H1 (cell line): ENCODE measurements around the gene SLC16A8. TPM values are rescaled to one million over a fixed set of nuclear protein-coding genes. Genes with fewer than 3 reads are reported as not detected.

Experiments
- CTCF ChIA-PET: fragments of 300-600 bp; sonication (Branson Sonifier 250); formaldehyde crosslinking; loops from one replicate; lab custom pipeline; 2021; ENCODE audit not compliant: partially characterized antibody; lab: Charles Lee
- POLR2A ChIA-PET: fragments of 300-600 bp; sonication (Branson Sonifier 250); formaldehyde crosslinking; loops from one replicate; lab custom pipeline; 2021; ENCODE audit warnings: inconsistent platforms; ENCODE audit not compliant: partially characterized antibody; lab: Charles Lee
- DNase-seq, 2 experiments: peaks; one replicate each; pipeline versions ENCODE4 v3.0.0 to v3.0.0-alpha.2; 2010 to 2022; ENCODE audit warnings: low spot score in 2 of 2, low read depth in 1 of 2, mixed read lengths in 1 of 2
- FAIRE-seq: peaks from 2 replicates; lab custom pipeline; 2011; peaks lifted over from hg19 to GRCh38; lab: Jason Lieb, UNC
- H2AFZ ChIP-seq: 2 replicates; pipeline ENCODE4 v1.8.1; 2012; ENCODE audit warnings: low read length, inconsistent platforms
- H2AK5ac ChIP-seq: 2 replicates; pipeline ENCODE4 v1.6.1; 2013; ENCODE audit warnings: low read depth, low read length
- H2BK120ac ChIP-seq: replicated peaks from 2 replicates; pipeline ENCODE3; 2013; ENCODE audit warnings: low read depth, low read length, inconsistent platforms
- H2BK12ac ChIP-seq: 2 replicates; pipeline ENCODE4 v1.6.1; 2013; ENCODE audit warnings: low read depth, low read length
- H2BK15ac ChIP-seq: 2 replicates; pipeline ENCODE4 v1.6.1; 2013; ENCODE audit warnings: low read length
- H2BK20ac ChIP-seq: 2 replicates; pipeline ENCODE4 v1.6.1; 2013; ENCODE audit warnings: low read length
- H2BK5ac ChIP-seq: 2 replicates; pipeline ENCODE4 v1.6.1; 2013; ENCODE audit warnings: low read depth, low read length
- H3K14ac ChIP-seq: 2 replicates; pipeline ENCODE4 v1.6.1; 2013; ENCODE audit warnings: inconsistent platforms; ENCODE audit not compliant: insufficient read length
- H3K18ac ChIP-seq: 2 replicates; pipeline ENCODE4 v1.6.1; 2013; ENCODE audit warnings: low read length; ENCODE audit errors: extremely low read depth
- H3K23ac ChIP-seq: 2 replicates; pipeline ENCODE4 v1.6.1; 2013; ENCODE audit warnings: inconsistent platforms; ENCODE audit not compliant: insufficient read length
- H3K23me2 ChIP-seq: 2 replicates; pipeline ENCODE4 v1.6.1; 2013; ENCODE audit warnings: low read depth, low read length
- H3K27ac ChIP-seq: 2 replicates; pipeline ENCODE4 v1.6.1; 2011; ENCODE audit warnings: low read depth, low read length, inconsistent platforms
- H3K27me3 ChIP-seq, 4 experiments: replicated peaks in 1 of 4; 1 replicate in 1 of 4; 2 replicates in 3 of 4; pipeline versions ENCODE4 v1.6.1 to v1.8.1; 2011 to 2013; ENCODE audit warnings: low read length in 3 of 4, mild to moderate bottlenecking in 3 of 4, inconsistent platforms in 2 of 4, mixed read lengths in 2 of 4, moderate library complexity in 1 of 4; ENCODE audit not compliant: control insufficient read depth in 3 of 4, insufficient read depth in 3 of 4; ENCODE audit errors: extremely low read depth in 1 of 4
- H3K36me3 ChIP-seq, 4 experiments: 2 replicates each; pipeline versions ENCODE4 v1.6.1 to v1.8.1; 2011 to 2013; ENCODE audit warnings: mild to moderate bottlenecking in 4 of 4, low read length in 3 of 4, moderate library complexity in 2 of 4, control low read depth in 1 of 4, inconsistent platforms in 1 of 4; ENCODE audit not compliant: insufficient read depth in 4 of 4, control insufficient read depth in 2 of 4
- H3K4ac ChIP-seq: replicated peaks from 2 replicates; pipeline ENCODE3; 2013; ENCODE audit warnings: low read length, low read depth, mixed read lengths, inconsistent platforms; ENCODE audit not compliant: insufficient read length
- H3K4me1 ChIP-seq, 4 experiments: replicated peaks in 1 of 4; 1 replicate in 1 of 4; 2 replicates in 3 of 4; pipeline versions ENCODE4 v1.6.1 to v1.8.1; 2011 to 2013; ENCODE audit warnings: low read length in 3 of 4, inconsistent platforms in 2 of 4, mixed read lengths in 1 of 4; ENCODE audit not compliant: insufficient read depth in 4 of 4, control insufficient read depth in 3 of 4
- H3K4me2 ChIP-seq, 2 experiments: 2 replicates each; pipeline versions ENCODE4 v1.6.1 to v1.8.1; 2011 to 2013; ENCODE audit warnings: low read depth in 2 of 2, low read length in 2 of 2, control low read depth in 1 of 2, inconsistent platforms in 1 of 2, mild to moderate bottlenecking in 1 of 2; ENCODE audit not compliant: insufficient read depth in 1 of 2
- H3K4me3 ChIP-seq, 4 experiments: fragments of 200-600, 300-600 bp in 1 of 4; sonication (generic), shearing (Covaris generic), sonication (Bioruptor Twin) in 1 of 4; 2 replicates each; pipeline versions ENCODE4 v1.5.1 to v1.8.1; 2011 to 2016; ENCODE audit warnings: low read length in 4 of 4, low read depth in 3 of 4, control low read depth in 2 of 4, inconsistent platforms in 2 of 4, mild to moderate bottlenecking in 2 of 4, mixed read lengths in 1 of 4, moderate library complexity in 1 of 4; ENCODE audit not compliant: insufficient read depth in 2 of 4; ENCODE audit errors: extremely low read depth in 1 of 4
- H3K56ac ChIP-seq: replicated peaks from 2 replicates; pipeline ENCODE3; 2013; ENCODE audit warnings: low read depth, mild to moderate bottlenecking, mixed read lengths, low read length, inconsistent platforms; ENCODE audit not compliant: insufficient read length
- H3K79me1 ChIP-seq: 2 replicates; pipeline ENCODE4 v1.6.1; 2013; ENCODE audit warnings: low read depth, low read length, control low read depth
- H3K79me2 ChIP-seq, 2 experiments: 2 replicates each; pipeline versions ENCODE4 v1.6.1 to v1.8.1; 2012 to 2013; ENCODE audit warnings: low read length in 2 of 2, mild to moderate bottlenecking in 2 of 2, inconsistent platforms in 1 of 2; ENCODE audit not compliant: insufficient read depth in 2 of 2, control insufficient read depth in 1 of 2
- H3K9ac ChIP-seq, 4 experiments: replicated peaks in 1 of 4; 1 replicate in 1 of 4; 2 replicates in 3 of 4; pipeline versions ENCODE4 v1.6.1 to v1.8.1; 2011 to 2013; ENCODE audit warnings: low read depth in 3 of 4, low read length in 3 of 4, control low read depth in 2 of 4, mild to moderate bottlenecking in 2 of 4, moderate library complexity in 2 of 4, inconsistent platforms in 1 of 4; ENCODE audit errors: extremely low read depth in 1 of 4
- H3K9me3 ChIP-seq, 2 experiments: 2 replicates each; pipeline versions ENCODE4 v1.6.1 to v1.8.1; 2012 to 2013; ENCODE audit warnings: mild to moderate bottlenecking in 2 of 2, moderate library complexity in 2 of 2, control low read depth in 1 of 2, inconsistent platforms in 1 of 2, low read depth in 1 of 2, low read length in 1 of 2, mixed read lengths in 1 of 2; ENCODE audit not compliant: insufficient read depth in 2 of 2
- H4K20me1 ChIP-seq, 2 experiments: replicated peaks in 1 of 2; 2 replicates each; pipeline versions ENCODE3 to v1.8.1; 2011 to 2013; ENCODE audit warnings: inconsistent platforms in 2 of 2, low read length in 2 of 2, mild to moderate bottlenecking in 1 of 2; ENCODE audit not compliant: insufficient read depth in 2 of 2, control insufficient read depth in 1 of 2
- H4K5ac ChIP-seq: 2 replicates; pipeline ENCODE4 v1.6.1; 2013; ENCODE audit warnings: low read length, low read depth, mixed read lengths, inconsistent platforms; ENCODE audit not compliant: insufficient read length
- H4K8ac ChIP-seq: 2 replicates; pipeline ENCODE4 v1.8.0; 2013; ENCODE audit warnings: mild to moderate bottlenecking, moderate library complexity, low read length, inconsistent platforms; ENCODE audit not compliant: insufficient read depth; ENCODE audit errors: extremely low read depth
- H4K91ac ChIP-seq: replicated peaks from 2 replicates; pipeline ENCODE3; 2013; ENCODE audit warnings: low read length, mixed read lengths, inconsistent platforms; ENCODE audit not compliant: insufficient read length
- ATF2 ChIP-seq: IDR thresholded peaks from 2 replicates; pipeline ENCODE4 v1.6.1; 2012; ENCODE audit warnings: low read length, inconsistent platforms
- E2F6 ChIP-seq: IDR thresholded peaks from 2 replicates; pipeline ENCODE4 v1.6.1; 2012; ENCODE audit warnings: inconsistent platforms
- KDM5A ChIP-seq: fragments of 200-600 bp; IDR thresholded peaks from 2 replicates; pipeline ENCODE4 v1.7.1; 2012; ENCODE audit warnings: mild to moderate bottlenecking, low read length, inconsistent platforms, mixed read lengths
- PHF8 ChIP-seq: fragments of 200-600 bp; sonication (generic); conservative IDR thresholded peaks from 2 replicates; pipeline ENCODE4 v1.7.1; 2012; ENCODE audit warnings: low read depth, mild to moderate bottlenecking, inconsistent platforms, low read length, moderate library complexity
- POU5F1 ChIP-seq: IDR thresholded peaks from 2 replicates; pipeline ENCODE4 v1.6.1; 2011; ENCODE audit warnings: low read depth, mild to moderate bottlenecking, low read length, moderate library complexity
- SP1 ChIP-seq: IDR thresholded peaks from 2 replicates; pipeline ENCODE4 v1.6.1; 2011; ENCODE audit warnings: low read depth, low read length
- SP2 ChIP-seq: IDR thresholded peaks from 2 replicates; pipeline ENCODE4 v1.6.1; 2012; ENCODE audit warnings: mild to moderate bottlenecking, low read length, inconsistent platforms
- USF2 ChIP-seq: IDR thresholded peaks from 2 replicates; pipeline ENCODE4 v1.6.1; 2011; ENCODE audit warnings: low read length, improper control_type of control experiment
- WGBS, 2 experiments: shearing (Covaris generic) in 1 of 2; methylation state at CpG; one replicate each; pipeline versions ENCODE4 v1.1.6 to v1.1.7; 2013 to 2015; ENCODE audit warnings: low lambda C conversion rate in 2 of 2, mixed read lengths in 2 of 2, inconsistent platforms in 1 of 2, low coverage in 1 of 2, missing lambda C conversion rate in 1 of 2; ENCODE audit not compliant: insufficient replicate concordance in 2 of 2, insufficient coverage in 1 of 2, insufficient read length in 1 of 2; ENCODE audit errors: extremely low coverage in 1 of 2, missing lambda C conversion rate in 1 of 2; 5-methylcytosine and 5-hydroxymethylcytosine counted together
- polyA plus RNA-seq, 7 experiments: library from polyadenylated mRNA; depleted of rRNA in 3 of 7; stranded (reverse) in 5 of 7; unstranded in 2 of 7; fragments of >200 nt in 5 of 7; fragments of 200-250 nt in 2 of 7; gene quantifications; 1 replicate in 5 of 7; 2 replicates in 1 of 7; 4 replicates in 1 of 7; pipeline versions ENCODE4 v1.2.1 to v1.2.3, GENCODE V29; 2011 to 2013; ENCODE audit warnings: missing spikeins in 2 of 7, mixed read lengths in 2 of 7
- total RNA-seq: library from RNA; stranded (reverse); fragmentation: NEBNext Ultra II Directional; extraction: Animal tissue kit (Norgen Biotek cat#: 25700); gene quantifications from 2 replicates; pipeline ENCODE4 v1.2.1, GENCODE V29; 2021

SLC16A8 gene
- total and polyA plus RNA-seq, 2 of the 8 experiments (the other 6 are each of a cell fraction or from before 2014, with no cell fraction given), result 0.70 TPM; not detected in 1

- Histone ChIP-seq H3K4me3 (peak overlapping the region in 2 of 4 experiments; percentile 23 to 54; a peak in 3 of 8 replicates), H4K8ac (peak overlapping the region; percentile 63), H3K4me1 (peaks cover 0 to 19% (median 13%) of the 10 kb centered on the region in 4 experiments; a peak in 6 of 7 replicates), H3K27ac (no peak overlapping the region), H3K23ac (no peak overlapping the region), H3K18ac (no peak overlapping the region), H3K9ac (no peak overlapping the region), H3K9me3 (no peaks in the 10 kb centered on the region), H3K4ac (peak overlapping the region; percentile 78), H2BK15ac (no peak overlapping the region), H3K23me2 (peaks cover 2% of the 10 kb centered on the region; the same call in 1 of the 2 replicates), H2BK120ac (no peak overlapping the region), H3K36me3 (no peaks in the 10 kb centered on the region), H2AFZ (no peak overlapping the region), H3K79me2 (no peaks in the 10 kb centered on the region), H3K27me3 (peaks cover 0 to 4% (median 0%) of the 10 kb centered on the region in 4 experiments; a peak in 2 of 7 replicates), H4K5ac (no peak overlapping the region), H2BK20ac (no peak overlapping the region), H4K91ac (no peak overlapping the region), H3K56ac (no peak overlapping the region), H3K14ac (no peak overlapping the region), H3K4me2 (peak overlapping the region; percentile 67 to 68), H2BK5ac (no peak overlapping the region), H4K20me1 (peaks cover 0 to 2% of the 10 kb centered on the region in 2 experiments), H3K79me1 (no peaks in the 10 kb centered on the region), H2BK12ac (no peak overlapping the region), H2AK5ac (no peak overlapping the region)
- WGBS, 2 experiments, result 55% methylated on average over 17 of the region's 85 CpGs; no CpG with 5 or more reads in 1 of the 2 experiments
- ChIA-PET CTCF (interaction anchor here (1.0 to 3.3 kb wide), 10 partner anchors 8 to 62 kb away, joined by 3 to 34 read pairs (median 4); partner anchors contain the start of gene PICK1), POLR2A (interaction anchor here (0.5 to 2.3 kb wide), 7 partner anchors 8 to 183 kb away, joined by 3 to 8 read pairs (median 4); partner anchors contain the start of gene PLA2G6)
- FAIRE-seq (no peak), DNase-seq (no peak)
- TF ChIP-seq ATF2, result no peak
- TF ChIP-seq USF2, result no peak
- no peak for TF ChIP-seq SP1
- peak; percentile 94 for TF ChIP-seq E2F6
- no peak for TF ChIP-seq POU5F1
- no peak for TF ChIP-seq PHF8
- TF ChIP-seq SP2, result no peak
- TF ChIP-seq KDM5A, result no peak
These were observed 4.9 kb upstream of the SLC16A8 start for GRCh38 chr22:38088629-38089473.
